Stimulated activated CD4-positive, alpha-beta T cell treated with anti-CD3 and anti-CD28 coated beads, Interleukin-4, amount 100 ng/mL, for 1 hour (primary cell): ENCODE results near the gene ZNF396.

Experiments
- DNase-seq: peaks from one replicate; pipeline ENCODE4 v3.0.0-alpha.2; 2020

The ZNF396 gene

DNA sequence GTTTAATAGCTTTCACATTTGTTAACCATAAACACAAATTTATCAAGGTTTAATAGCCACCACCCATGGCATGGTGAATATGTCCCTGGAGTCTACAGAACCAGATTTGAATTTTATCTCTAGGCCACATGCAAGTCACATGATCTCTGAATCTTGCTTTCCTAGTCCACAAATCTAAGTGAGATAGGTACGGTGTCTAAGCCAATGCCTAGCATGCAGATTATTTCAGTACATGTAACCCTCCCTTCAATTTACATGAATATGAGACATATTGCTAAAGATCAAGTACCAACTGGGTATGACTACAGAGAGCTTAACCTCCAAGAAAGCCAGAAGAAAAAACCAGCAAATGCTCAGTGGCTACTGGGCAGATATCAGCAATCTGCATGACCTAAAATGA, 42.9 kb downstream of the ZNF396 start:
- DNase-seq, result no peak

DNA sequence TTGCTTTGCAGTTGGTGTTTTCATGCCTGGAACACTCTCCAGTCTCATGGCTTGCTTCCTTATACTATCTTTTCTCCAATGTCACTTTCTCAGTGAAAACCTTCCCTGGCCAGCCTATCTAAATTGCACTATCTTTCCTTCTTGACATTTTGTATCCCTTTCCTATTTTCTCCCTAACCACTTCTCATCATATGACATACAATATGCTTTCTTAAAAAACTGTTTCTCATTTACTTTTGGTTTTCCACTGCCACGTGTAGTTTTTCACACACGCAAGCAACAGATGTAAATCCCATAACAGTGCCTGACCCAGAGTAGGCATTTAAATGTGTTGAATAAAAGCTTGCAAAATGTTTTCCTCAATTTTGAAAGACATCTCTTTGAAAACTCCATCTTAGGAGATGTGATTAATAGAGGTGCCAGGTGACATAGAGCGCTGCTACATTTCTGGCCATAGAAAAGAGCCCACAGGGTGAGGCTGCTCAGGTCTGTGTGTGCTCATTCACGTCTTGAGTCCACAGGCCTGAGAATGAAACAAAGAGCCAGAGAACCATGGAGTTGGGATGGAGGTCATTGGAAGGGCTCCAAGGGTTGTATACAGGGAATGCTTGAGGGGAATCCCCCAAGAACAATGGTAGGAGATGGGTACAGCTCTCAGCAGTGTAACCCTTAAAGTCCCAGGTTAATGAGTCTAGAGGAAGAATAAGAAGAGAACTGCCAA, 45.6 kb downstream of the ZNF396 start:
- no peak for DNase-seq

DNA sequence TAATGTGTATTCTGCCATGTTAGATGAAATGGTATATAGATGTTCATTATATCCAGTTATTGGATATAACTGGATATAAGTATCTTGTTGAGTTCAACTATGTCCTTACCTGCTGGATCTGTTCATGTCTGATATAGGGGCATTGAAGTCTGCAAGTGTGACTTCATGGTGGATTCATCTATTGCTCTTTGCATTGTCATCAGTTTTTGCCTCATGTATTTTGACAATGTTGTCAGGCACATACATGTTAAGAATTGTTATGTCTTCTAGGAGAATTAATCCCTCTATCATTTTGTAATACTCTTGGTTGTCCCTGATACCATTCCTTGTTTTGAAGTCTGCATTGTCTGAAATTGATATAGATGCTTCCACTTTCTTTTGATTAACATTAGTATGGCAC, 48.3 kb downstream of the ZNF396 start:
- DNase-seq, result no peak

DNA sequence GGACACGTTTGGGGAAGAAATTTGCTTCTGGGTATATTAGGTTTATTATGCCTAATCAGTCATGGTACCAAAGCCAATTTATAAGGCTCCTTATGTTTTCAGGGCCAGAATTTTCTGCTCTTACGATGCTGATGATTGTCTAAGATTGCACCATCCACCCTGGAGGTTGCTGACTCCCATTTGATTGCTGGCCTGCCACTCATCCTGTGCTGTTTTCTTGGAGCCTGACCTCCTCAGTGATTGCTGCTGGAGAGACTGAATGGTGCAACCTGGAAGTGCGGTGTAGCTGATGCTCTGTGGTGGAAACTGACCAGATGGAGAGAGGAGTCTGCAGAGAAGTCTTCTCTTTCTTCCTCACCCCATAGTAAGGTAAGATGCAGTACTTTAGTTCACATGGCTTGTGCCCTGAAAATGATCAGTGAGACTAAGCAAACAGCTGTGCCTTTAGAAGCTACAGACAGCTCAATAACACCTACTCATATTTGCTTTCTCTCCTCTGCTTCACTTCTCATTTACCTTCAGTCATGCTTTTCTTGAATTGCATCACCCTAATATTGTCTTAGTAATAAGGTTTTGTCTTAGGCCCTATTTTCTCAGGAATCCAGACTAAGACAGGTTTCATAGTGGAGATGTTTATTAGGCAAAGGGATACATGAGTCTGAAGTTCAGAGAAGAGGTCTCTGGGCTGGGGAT, 50.3 kb downstream of the ZNF396 start:
- DNase-seq, result no peak

DNA sequence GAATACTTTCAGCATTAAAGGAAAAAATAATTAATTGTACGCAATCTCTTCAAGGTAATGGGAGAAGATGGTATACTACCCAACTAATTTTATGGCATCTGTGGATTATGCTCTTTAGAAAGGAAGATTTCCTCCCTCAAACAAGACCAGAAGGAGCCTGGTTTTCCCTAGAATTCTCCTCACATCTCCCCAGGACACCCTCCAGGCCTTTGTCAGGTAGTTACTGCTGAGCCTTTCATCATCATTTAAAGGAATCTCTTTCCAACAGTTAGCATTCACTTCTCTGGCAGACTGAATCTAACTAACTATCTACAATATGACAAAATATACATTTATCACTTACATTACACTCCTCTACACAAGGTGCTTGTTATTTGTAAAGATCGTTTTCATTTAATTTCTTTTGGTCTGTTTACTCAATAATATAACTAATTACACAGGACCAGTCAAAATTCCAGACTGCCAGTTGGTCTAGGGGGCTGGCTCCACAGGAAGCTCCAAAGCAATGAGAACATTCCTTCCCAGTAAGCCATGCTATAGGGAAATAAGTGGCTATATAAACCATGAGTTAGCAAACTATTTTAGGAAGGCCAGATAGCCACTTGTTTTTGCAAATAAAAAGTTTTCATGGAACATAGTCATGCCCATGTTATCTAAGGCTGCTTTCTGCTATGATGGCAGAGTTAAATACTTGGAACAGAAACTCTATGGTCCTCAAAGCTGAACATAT, 52.0 kb downstream of the ZNF396 start:
- no peak for DNase-seq

DNA sequence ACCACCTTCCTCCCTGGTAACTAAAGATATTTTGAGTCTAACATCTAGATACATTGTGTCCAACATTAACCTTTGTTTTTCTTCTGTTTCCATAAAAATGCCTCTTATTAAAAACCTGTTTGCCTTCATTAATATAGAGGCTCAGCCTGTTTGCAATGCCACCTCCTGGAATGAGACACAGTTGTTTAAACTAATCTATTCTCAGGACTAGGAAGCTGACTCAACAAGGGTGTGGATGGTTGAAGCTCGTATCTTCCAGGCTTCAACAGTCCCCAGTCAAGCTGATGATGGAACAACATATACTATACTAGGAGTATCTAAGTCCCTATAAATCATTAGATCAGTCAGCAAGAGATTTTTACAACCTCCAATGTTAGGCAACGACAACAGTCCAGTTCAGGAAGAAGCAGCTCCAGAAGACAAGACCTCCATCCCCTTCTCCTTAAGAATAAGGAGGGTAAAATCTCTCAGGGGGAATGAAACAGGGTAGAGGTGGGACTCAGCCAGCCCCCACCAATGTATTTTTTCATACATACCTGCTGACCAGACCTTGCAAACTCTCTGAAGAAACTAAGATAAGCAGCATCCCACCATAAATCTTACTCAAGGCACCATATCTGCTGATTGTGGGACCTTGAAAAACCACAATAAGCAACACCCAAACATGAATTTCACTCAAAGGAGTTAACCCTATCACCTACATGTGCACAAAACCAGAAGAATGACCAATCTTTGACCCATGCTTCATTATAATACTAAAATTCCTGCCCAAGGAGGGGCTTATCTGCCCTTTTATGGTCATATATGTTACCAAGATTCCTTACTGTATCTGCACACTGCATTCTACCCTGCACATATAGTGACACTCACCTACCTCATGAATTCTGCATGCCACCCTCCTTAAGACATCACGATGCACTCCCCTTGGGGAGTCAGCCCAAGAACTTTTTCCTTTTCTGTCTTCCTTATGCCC, 54.4 kb downstream of the ZNF396 start:
- no peak for DNase-seq
